Right forelimb (tissue), 1 donor: ENCODE data around the gene GPR162.

ENCODE experiments used
- DNase-seq: peaks from one replicate; pipeline ENCODE4 v3.0.0-alpha.2; 2018

The GPR162 gene

DNA sequence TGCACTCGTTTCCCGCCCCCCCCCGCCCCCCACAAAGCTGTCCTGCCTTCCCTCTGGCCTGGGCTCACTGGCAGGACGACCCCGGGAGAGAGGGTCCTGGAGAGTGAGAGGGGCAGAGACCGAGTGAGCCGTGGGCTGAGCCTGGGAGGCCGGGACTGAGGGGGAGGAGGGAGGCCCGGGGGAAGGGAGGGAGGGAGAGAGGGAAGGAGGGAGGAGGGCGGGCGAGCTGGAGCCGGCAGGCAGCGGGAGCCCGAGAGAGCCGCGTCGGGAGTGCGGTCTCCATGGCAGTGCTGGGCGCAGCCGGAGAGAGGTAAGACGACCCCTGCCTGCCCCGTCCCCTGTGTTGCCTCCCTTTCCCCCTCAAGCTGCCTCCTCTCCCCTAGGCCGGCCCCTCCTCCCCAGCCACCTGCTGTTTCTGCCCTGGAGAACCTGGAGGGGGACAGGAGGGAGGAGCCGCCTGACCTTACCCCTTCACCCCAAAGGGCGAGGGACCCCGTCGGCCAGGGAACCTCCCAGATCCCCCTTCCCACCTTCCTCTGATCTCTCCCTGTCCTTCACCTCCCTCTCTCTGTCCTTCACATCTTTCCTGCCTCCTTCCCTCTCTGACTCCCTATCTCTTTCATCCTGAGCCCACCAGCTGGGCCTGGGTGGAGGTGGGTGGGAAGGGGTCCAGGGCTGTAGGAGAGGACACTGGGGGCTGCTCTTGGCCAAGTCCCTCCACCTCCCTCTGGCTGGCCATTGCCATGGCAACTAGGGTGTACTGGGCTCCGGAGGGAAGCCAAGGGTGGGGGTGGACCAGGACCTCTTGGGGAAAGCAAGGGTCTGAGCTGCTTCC is at the start of gene GPR162:
GPR162 (plus strand) TSS at position 231 of the 835 bp plus-strand sequence. CDS start 2,078 bp downstream, outside the sequence.
- peak; percentile 90 for DNase-seq

DNA sequence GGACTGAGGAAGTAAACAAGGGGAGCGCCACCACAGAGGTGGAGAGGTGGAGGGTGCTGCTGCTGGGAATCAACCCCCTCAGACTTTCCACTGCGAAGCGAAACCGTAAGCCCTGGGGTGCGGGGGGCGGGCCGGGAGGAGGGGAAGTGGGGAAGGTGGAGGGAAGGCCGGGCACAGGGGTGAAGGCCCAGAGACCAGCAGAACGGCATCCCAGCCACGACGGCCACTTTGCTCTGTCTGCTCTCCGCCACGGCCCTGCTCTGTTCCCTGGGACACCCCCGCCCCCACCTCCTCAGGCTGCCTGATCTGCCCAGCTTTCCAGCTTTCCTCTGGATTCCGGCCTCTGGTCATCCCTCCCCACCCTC is 49.3 kb upstream of the GPR162 start, which contains the start of gene LAG3:
LAG3 (plus strand) TSS at position 190 of the 365 bp plus-strand sequence. CDS start 333 bp downstream, outside the sequence.
- no peak for DNase-seq

- DNase-seq: no peak
These were observed 48.7 kb upstream of the GPR162 start for GRCh38 chr12:6772726-6773589.

DNA sequence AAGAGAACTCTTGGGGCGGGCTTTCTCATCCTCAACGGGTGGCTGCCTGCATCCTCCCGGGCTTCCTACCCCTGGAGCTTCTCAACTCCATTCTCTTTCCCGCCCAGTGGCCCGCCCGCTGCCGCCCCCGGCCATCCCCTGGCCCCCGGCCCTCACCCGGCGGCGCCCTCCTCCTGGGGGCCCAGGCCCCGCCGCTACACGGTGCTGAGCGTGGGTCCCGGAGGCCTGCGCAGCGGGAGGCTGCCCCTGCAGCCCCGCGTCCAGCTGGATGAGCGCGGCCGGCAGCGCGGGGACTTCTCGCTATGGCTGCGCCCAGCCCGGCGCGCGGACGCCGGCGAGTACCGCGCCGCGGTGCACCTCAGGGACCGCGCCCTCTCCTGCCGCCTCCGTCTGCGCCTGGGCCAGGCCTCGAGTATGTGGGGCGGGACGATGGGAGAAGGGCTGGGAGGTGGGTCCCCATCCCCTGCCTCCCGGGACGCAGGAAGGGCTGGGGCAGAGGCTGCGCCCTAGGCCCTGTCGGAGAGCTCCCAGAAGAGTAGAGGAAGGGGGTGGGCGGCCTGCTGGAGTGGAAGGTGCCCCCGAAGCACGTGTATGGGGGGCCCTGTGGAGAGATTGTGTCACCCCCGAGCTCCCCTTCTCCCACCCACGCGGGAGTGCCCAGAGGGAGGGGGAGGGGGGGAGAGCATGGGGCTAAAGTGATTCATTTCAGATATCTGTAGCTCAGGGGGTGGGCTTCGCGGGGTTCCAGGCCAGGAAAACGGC is 47.9 kb upstream of the GPR162 start:
- no peak for DNase-seq

DNA sequence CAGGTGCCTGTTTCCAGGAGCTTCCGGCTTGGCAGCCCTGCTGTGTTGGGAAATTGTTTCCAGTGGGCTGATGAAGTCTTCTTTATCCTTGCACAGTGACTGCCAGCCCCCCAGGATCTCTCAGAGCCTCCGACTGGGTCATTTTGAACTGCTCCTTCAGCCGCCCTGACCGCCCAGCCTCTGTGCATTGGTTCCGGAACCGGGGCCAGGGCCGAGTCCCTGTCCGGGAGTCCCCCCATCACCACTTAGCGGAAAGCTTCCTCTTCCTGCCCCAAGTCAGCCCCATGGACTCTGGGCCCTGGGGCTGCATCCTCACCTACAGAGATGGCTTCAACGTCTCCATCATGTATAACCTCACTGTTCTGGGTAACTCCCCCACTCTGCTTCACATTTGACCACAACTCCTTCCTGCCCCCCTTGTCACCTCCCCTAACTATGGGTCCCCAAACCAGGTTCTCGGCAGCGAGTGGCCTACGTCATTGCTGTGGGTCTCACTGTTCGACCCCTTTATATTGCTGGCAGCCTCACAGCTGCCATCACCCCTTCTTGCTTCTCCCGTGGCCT is 47.0 kb upstream of the GPR162 start:
- DNase-seq: no peak

- DNase-seq: no peak
These were observed 46.1 kb upstream of the GPR162 start for GRCh38 chr12:6775185-6776174.

GRCh38 chr12:6777386-6777785 is 44.2 kb upstream of the GPR162 start:
- DNase-seq: no peak

DNA sequence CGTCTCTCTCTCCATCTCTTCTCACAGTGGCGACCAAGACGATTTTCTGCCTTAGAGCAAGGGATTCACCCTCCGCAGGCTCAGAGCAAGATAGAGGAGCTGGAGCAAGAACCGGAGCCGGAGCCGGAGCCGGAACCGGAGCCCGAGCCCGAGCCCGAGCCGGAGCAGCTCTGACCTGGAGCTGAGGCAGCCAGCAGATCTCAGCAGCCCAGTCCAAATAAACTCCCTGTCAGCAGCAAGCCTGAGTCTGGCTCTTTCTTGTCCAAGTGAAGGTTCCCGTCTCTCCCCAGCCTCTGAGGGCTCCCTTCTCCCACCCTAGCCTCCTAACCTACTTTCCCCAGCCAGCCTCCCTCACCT is 43.4 kb upstream of the GPR162 start:
- DNase-seq: no peak

DNA sequence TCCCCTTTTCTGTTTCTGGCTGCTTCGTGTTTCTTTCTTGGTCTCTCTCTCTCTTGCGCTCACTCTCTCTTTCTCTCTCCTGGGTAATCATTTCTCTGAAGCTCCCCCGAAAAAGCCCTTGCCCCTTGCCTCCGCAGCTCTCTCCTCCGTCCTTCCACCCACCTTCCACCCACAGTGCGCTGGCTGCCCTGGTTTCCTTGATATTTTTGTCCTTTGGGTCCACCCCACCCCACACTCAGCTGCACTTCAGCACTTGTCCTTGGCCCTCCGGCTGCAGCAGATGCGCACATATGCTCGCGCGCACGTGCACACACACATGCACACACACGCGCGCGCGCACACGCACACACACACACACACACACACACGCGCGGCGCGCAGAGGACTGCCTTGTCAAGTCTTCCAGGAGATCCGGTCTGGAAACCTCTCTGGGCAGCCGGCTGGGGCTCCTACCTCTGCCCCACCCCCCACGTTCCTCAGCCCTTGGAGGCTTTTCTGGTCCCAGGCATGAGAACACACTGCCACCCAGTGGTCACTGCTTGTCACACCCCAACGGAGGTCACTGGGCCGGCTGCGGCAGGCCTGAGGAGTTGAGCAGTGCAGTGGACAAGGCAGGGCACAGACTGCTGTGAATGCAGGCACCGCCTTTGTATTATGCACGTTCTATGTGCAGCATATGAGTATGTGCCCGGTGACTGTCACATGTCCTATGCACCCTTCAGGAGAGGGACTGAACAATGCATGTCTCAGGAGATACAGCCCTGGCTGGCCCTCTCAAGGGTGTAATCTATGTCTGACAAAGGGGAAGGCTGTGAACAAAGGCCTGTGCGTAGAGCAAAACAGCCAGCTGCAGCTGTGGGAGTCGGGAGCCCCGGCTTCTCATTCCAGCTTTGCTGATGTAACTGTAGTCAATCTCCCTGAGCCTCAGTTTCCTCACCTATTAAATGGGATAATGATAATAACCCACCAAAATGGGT is 42.8 kb upstream of the GPR162 start:
- DNase-seq: peak; percentile 97

- no peak for DNase-seq
These were observed 41.8 kb upstream of the GPR162 start for GRCh38 chr12:6779708-6780432.

DNA sequence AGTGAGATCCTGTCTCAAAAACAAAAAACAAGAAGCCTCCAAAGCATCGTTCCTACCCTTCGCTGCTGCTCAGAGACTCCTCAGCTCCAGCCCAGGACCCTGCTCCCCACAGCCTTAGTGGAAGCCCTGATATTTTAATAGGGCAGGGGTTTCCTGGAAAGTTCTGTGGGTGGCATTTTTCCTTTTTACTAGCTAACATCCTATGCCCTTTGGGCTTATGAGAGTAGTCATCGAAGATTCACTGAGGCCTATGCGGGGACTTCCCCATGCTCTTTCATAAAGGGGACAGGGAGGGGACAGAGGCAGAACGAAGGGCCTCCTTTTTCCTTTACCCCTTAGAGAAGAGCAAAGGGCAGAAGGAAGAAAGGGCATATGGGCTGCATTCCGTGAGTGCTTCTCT is 41.0 kb upstream of the GPR162 start:
- no peak for DNase-seq

DNA sequence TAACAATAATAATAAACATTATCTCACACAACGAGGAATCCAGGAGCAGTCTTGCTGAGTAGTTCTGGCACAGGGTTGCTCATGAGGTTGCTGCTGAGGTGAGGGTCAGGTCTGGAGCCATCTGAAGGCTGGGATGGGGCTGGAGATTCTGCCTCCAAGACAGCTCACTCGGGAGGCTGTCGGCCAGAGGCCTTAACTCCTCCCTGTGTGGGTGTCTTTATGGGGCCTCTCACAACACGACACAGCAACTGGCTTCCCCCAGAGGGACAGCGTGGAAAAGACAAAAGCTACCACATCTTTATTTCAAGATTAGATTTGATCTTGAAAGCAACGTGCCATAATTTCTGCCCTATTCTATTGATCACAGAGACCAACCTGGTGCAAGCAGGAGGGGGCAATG is 39.5 kb upstream of the GPR162 start:
- DNase-seq: no peak

- DNase-seq: no peak
These were observed 38.6 kb upstream of the GPR162 start for GRCh38 chr12:6782850-6783566.

DNA sequence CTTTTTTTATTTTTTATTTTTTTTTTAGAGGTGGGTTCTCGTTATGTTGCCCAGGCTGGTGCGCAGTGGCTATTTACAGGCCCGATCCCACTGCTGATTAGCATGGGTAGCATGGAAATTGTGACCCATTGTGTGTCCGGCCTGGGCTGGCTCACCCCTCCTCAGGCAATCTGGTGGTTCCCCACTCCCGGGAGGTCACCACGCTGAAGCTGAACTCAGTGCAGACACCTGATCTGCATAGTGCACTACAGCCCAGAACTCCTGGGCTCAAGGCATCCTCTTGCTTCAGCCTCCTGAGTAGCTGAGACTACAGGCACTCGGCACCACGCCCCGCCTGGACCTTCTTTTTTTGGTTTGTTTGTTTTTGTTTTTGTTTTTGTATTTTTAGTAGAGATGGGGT is 37.8 kb upstream of the GPR162 start:
- DNase-seq: no peak

DNA sequence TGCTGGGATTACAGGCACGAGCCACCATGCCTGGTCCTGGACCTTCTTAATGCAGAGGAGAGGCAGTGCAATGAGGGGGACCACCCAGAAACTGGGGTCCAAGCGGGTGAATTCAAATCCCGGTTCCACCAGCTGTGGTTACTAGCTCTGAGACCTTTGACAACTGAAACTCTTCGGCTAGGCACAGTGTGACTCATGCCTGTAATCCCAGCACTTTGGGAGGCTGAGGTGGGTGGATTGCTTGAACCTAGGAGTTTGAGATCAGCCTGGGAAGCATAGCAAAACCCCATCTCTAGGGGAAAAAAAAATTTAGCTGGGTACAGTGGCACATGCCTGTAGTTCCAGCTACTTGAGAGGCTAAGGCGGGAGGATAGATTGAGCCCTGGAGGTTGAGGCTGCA is 37.3 kb upstream of the GPR162 start:
- no peak for DNase-seq

GRCh38 chr12:6784761-6785160 is 36.9 kb upstream of the GPR162 start:
- DNase-seq: no peak

DNA sequence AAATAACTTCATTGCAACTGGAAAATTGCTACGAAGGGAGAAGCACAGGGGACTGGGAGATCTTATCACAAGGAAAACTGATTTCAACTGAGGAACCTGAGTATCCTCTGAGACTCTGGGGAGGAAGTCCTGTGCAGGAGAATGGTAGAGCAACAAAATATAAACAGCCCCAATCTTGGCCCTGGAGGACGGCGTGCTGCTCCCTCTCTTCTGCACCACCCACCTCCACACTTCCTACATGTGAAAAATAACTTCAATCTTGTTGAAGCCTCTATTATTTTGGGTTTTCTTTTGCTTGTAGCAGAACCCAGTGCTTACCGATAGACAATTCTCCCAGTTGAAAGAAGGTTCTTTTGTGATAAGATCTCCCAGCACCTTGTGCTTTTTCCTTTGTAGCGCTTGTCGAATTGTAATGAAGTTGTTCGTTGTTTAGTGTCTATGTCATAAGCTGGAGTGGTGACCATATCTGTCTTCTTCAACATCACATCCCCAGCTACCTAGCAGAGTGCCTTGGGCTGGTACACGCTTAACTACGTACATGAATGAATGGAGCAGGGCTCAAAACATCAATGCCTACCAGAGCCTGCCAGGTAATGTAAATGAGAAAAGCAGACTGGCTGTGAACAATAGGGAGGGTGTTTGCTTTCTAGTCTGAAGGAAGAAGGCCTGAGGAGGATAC is 35.1 kb upstream of the GPR162 start:
- no peak for DNase-seq

DNA sequence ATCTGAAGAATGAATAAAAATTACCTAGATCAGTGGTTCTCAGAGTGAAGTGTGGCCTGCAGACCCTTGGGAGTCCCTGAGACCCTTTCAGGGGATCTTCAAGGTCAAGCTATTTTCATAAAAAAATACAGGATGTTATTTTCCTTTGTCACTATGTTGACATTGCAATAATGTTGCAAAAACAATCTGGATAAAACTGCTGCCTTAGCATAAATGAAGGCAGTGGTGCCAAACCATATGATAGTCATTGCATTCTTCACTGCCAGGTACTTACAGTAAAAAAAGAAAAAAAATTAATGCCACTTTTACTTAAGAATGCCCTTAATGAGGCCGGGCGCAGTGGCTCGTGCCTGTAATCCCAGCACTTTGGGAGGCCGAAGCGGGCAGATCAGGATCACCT is 34.3 kb upstream of the GPR162 start:
- no peak for DNase-seq
